H1 (cell line): Measurements from ENCODE around the gene BARX2. TPM values are rescaled to one million over a fixed set of nuclear protein-coding genes. Genes with fewer than 3 reads are reported as not detected.
A peak's percentile ranks its signal among the peaks of the same experiment; 100 is the strongest.

ENCODE experiments used
- CREB1 ChIP-seq: IDR thresholded peaks from 2 replicates; pipeline ENCODE4 v1.6.1; 2012; ENCODE audit warnings: inconsistent platforms
- CTCF ChIP-seq, 3 experiments: IDR thresholded peaks; 1 replicate in 2 of 3; 2 replicates in 1 of 3; pipeline versions ENCODE4 v1.5.1 to v1.6.1; 2011; ENCODE audit warnings: low read length in 3 of 3, mild to moderate bottlenecking in 3 of 3, inconsistent platforms in 2 of 3, low read depth in 1 of 3, moderate library complexity in 1 of 3; ENCODE audit not compliant: insufficient read depth in 1 of 3; ENCODE audit errors: control extremely low read depth in 1 of 3
- EGR1 ChIP-seq: IDR thresholded peaks from 2 replicates; pipeline ENCODE4 v1.6.1; 2011; ENCODE audit warnings: low read depth, low read length, borderline replicate concordance
- FOSL1 ChIP-seq: IDR thresholded peaks from 2 replicates; pipeline ENCODE4 v1.6.1; 2011; ENCODE audit warnings: mild to moderate bottlenecking, low read depth, low read length, moderate library complexity; ENCODE audit not compliant: insufficient read depth
- GTF2F1 ChIP-seq: IDR thresholded peaks from 2 replicates; pipeline ENCODE4 v1.6.1; 2012; ENCODE audit warnings: low read depth, low read length, improper control_type of control experiment, borderline replicate concordance
- JUN ChIP-seq: IDR thresholded peaks from 2 replicates; pipeline ENCODE4 v1.6.1; 2011; ENCODE audit warnings: low read depth, mild to moderate bottlenecking, improper control_type of control experiment, low read length
- JUND ChIP-seq: IDR thresholded peaks from 2 replicates; pipeline ENCODE4 v1.6.1; 2011; ENCODE audit warnings: mild to moderate bottlenecking, improper control_type of control experiment, low read length
- MAFK ChIP-seq: IDR thresholded peaks from 2 replicates; pipeline ENCODE4 v1.6.1; 2012; ENCODE audit warnings: low read depth, mild to moderate bottlenecking, improper control_type of control experiment, low read length
- PHF8 ChIP-seq: fragments of 200-600 bp; sonication (generic); conservative IDR thresholded peaks from 2 replicates; pipeline ENCODE4 v1.7.1; 2012; ENCODE audit warnings: low read depth, mild to moderate bottlenecking, inconsistent platforms, low read length, moderate library complexity
- RBBP5 ChIP-seq: IDR thresholded peaks from 2 replicates; pipeline ENCODE4 v1.7.1; 2012; ENCODE audit warnings: low read depth, mild to moderate bottlenecking, inconsistent platforms, low read length, moderate library complexity, borderline replicate concordance
- RFX5 ChIP-seq: IDR thresholded peaks from 2 replicates; pipeline ENCODE4 v1.6.1; 2011; ENCODE audit warnings: low read depth, low read length, improper control_type of control experiment, borderline replicate concordance
- SAP30 ChIP-seq: fragments of 300-600 bp; sonication (generic); IDR thresholded peaks from 2 replicates; pipeline ENCODE4 v1.7.1; 2012; ENCODE audit warnings: low read length, moderate library complexity, mild to moderate bottlenecking, inconsistent platforms; ENCODE audit not compliant: insufficient read depth, insufficient replicate concordance
- SIX5 ChIP-seq: IDR thresholded peaks from 2 replicates; pipeline ENCODE4 v1.6.1; 2011; ENCODE audit warnings: mild to moderate bottlenecking, low read depth, low read length
- SP1 ChIP-seq: IDR thresholded peaks from 2 replicates; pipeline ENCODE4 v1.6.1; 2011; ENCODE audit warnings: low read depth, low read length
- SP4 ChIP-seq: IDR thresholded peaks from 2 replicates; pipeline ENCODE4 v1.6.1; 2012; ENCODE audit warnings: low read length, inconsistent platforms
- SRF ChIP-seq: IDR thresholded peaks from 2 replicates; pipeline ENCODE4 v1.6.1; 2011; ENCODE audit warnings: mild to moderate bottlenecking, low read depth, low read length, moderate library complexity
- TAF7 ChIP-seq: optimal IDR thresholded peaks from 2 replicates; pipeline ENCODE3; 2011; ENCODE audit warnings: low read depth, mild to moderate bottlenecking, inconsistent platforms, low read length, moderate library complexity, borderline replicate concordance
- TBP ChIP-seq: IDR thresholded peaks from 2 replicates; pipeline ENCODE4 v1.6.1; 2011; ENCODE audit warnings: low read depth, low read length, improper control_type of control experiment
- TCF12 ChIP-seq: IDR thresholded peaks from 2 replicates; pipeline ENCODE4 v1.6.1; 2011; ENCODE audit warnings: low read depth, mild to moderate bottlenecking, low read length
- USF2 ChIP-seq: IDR thresholded peaks from 2 replicates; pipeline ENCODE4 v1.6.1; 2011; ENCODE audit warnings: low read length, improper control_type of control experiment
- ZNF274 ChIP-seq: IDR thresholded peaks from 2 replicates; pipeline ENCODE4 v1.7.0; 2012; ENCODE audit warnings: low read length, borderline replicate concordance; ENCODE audit errors: extremely low read depth
- polyA plus RNA-seq, 7 experiments: library from polyadenylated mRNA; depleted of rRNA in 3 of 7; stranded (reverse) in 5 of 7; unstranded in 2 of 7; fragments of >200 nt in 5 of 7; fragments of 200-250 nt in 2 of 7; gene quantifications; 1 replicate in 5 of 7; 2 replicates in 1 of 7; 4 replicates in 1 of 7; pipeline versions ENCODE4 v1.2.1 to v1.2.3, GENCODE V29; 2011 to 2013; ENCODE audit warnings: missing spikeins in 2 of 7, mixed read lengths in 2 of 7
- total RNA-seq: library from RNA; stranded (reverse); fragmentation: NEBNext Ultra II Directional; extraction: Animal tissue kit (Norgen Biotek cat#: 25700); gene quantifications from 2 replicates; pipeline ENCODE4 v1.2.1, GENCODE V29; 2021

The BARX2 gene
- total and polyA plus RNA-seq, 2 of the 8 experiments (the other 6 are each of a cell fraction or from before 2014, with no cell fraction given) = not detected

GRCh38 chr11:129375751-129376657, at the start of gene BARX2 (continued):
- peak; percentile 73 to 88 (median 73) for TF ChIP-seq CTCF (IDR thresholded peaks at IDR 0.05; ENCODE audit: control extremely low read depth in 1 of 3, insufficient read depth in 1 of 3, low read depth in 1 of 3, low read length in 3 of 3)
- no peak for TF ChIP-seq RBBP5
- TF ChIP-seq USF2 = no peak
- no peak; the same call in 1 of the 2 replicates for TF ChIP-seq CREB1
- peak; percentile 19 for TF ChIP-seq TAF7
- TF ChIP-seq SAP30 = no peak
- no peak for TF ChIP-seq SP4
- TF ChIP-seq TCF12 = no peak
- no peak for TF ChIP-seq PHF8
- no peak for TF ChIP-seq GTF2F1
- TF ChIP-seq SRF = no peak
- no peak for TF ChIP-seq SP1
- no peak for TF ChIP-seq JUND
- TF ChIP-seq ZNF274 = no peak
- no peak for TF ChIP-seq JUN
- TF ChIP-seq EGR1 = no peak
- TF ChIP-seq FOSL1 = no peak
- peak; percentile 50; the same call in 1 of the 2 replicates for TF ChIP-seq TBP
- no peak for TF ChIP-seq RFX5
- no peak for TF ChIP-seq MAFK
- no peak for TF ChIP-seq SIX5
